22Rv1 (cell line): ENCODE results near the gene URAD.

Experiments
- H3K27ac ChIP-seq: fragments of 450-650 bp; 2 replicates; pipeline ENCODE4 v1.5.1; 2017
- CTCF ChIP-seq: fragments of 450-650 bp; IDR thresholded peaks from 2 replicates; pipeline ENCODE4 v1.5.1; 2017; ENCODE audit warnings: mild to moderate bottlenecking
- ZFX ChIP-seq: fragments of 450-650 bp; IDR thresholded peaks from 2 replicates; pipeline ENCODE4 v1.6.1; 2017; ENCODE audit warnings: antibody characterized with exemption, borderline replicate concordance

The URAD gene

GRCh38 chr13:27969866-27970229, 18.6 kb downstream of the URAD start:
- no peak overlapping the region for H3K27ac ChIP-seq
- TF ChIP-seq CTCF (no peak), ZFX (no peak)

- H3K27ac ChIP-seq, result no peak within 1 kb of the TSS
- TF ChIP-seq CTCF (no peak), ZFX (no peak)
These were observed 19.2 kb downstream of the URAD start, which contains the start of gene CDX2 for GRCh38 chr13:27969082-27969865. CDX2 (minus strand) TSS chr13:27969315; CDS start chr13:27969006, 309 bp downstream.

- no peak overlapping the region for H3K27ac ChIP-seq
These were observed 20.0 kb downstream of the URAD start for GRCh38 chr13:27968316-27969081.

GRCh38 chr13:27967736-27968315, 20.7 kb downstream of the URAD start:
- H3K27ac ChIP-seq, result no peak overlapping the region
- TF ChIP-seq CTCF, result no peak
- no peak for TF ChIP-seq ZFX

More at GRCh38 chr13:27968316-27969081, 20.0 kb downstream of the URAD start:
- TF ChIP-seq CTCF (no peak), ZFX (no peak)

- no peak overlapping the region for H3K27ac ChIP-seq
- TF ChIP-seq CTCF, result no peak
- TF ChIP-seq ZFX, result no peak
These were observed 21.2 kb downstream of the URAD start for GRCh38 chr13:27967203-27967735.

- no peak overlapping the region for H3K27ac ChIP-seq
These were observed 21.8 kb downstream of the URAD start for GRCh38 chr13:27966641-27967202.

More at GRCh38 chr13:27966641-27967202, 21.8 kb downstream of the URAD start:
- TF ChIP-seq CTCF (no peak), ZFX (no peak)
